ENCODE measurements around the gene KLF11.

Gene KLF11

DNA sequence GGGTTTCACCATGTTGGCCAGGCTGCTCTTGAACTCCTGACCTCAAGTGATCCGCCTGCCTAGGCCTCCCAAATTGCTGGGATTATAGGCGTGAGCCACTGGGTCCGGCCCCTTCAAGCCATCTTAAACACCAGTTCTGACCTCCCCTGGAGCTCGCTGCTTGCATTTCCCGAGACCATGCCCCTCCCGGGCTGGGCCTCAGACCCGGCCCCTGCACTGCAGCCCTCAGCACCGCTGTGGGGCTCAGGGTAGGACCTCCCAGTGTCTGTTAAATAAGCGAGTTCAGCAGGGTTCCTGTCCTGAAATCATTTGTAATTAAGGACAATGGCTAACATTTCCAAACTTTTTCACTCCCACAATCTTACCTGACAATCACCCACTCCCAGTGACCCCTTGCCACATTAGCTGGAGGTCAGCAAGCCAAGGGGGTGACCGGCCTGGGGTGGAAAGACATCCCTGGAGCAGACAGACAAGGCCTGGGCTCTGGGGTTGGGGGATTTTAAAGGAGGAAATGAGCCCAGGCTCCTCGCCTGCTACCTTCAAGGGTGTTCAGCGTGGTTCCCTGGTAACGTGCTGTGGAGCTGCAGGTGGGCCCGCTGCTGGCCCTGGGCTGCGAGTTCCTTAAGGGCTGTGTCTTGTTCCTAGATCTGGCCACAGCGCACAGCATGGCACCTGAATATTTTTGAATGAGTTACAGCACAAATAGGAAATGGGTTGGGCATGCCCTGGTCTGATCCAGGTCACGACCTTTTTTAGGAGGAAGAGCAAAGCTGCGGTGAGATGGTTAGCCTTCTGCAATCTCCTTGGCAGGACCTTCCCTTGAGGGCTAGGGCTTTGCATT lies 21.8 kb downstream of the KLF11 start:
- DNase-seq (ENCODE audit: extremely low spot score), result no peak
- TF ChIP-seq FOXK2 (IDR thresholded peaks at IDR 0.05) (no peak), ZNF384 (IDR thresholded peaks at IDR 0.05) (no peak)
- CTCF ChIA-PET, result interaction anchor here (1.0 kb wide), 1 partner anchor 18 kb away, joined by 3 read pairs; no protein-coding TSS in a partner anchor
- POLR2A ChIA-PET, result no interaction called here

DNA sequence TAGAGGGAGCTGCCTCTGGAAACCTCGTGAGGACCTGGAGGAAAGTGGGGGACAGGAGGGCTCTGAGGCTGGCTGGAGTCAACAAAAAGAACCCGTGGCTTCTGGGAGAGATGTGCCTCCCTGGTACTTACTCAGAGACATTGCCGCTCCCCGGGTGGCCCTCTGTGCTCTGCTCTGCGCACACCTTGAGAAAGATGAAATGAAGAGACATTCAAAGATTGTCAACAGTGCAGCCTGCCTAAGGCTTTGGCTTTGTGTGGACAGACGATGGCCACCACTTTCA lies 22.4 kb downstream of the KLF11 start:
- ChIA-PET CTCF (interaction anchor here (1.0 kb wide), 1 partner anchor 18 kb away, joined by 3 read pairs; no protein-coding TSS in a partner anchor), POLR2A (no interaction called here)
- DNase-seq (ENCODE audit: extremely low spot score), result no peak
- TF ChIP-seq FOXK2 (IDR thresholded peaks at IDR 0.05) (no peak), SUZ12 (IDR thresholded peaks at IDR 0.05) (no peak)

DNA sequence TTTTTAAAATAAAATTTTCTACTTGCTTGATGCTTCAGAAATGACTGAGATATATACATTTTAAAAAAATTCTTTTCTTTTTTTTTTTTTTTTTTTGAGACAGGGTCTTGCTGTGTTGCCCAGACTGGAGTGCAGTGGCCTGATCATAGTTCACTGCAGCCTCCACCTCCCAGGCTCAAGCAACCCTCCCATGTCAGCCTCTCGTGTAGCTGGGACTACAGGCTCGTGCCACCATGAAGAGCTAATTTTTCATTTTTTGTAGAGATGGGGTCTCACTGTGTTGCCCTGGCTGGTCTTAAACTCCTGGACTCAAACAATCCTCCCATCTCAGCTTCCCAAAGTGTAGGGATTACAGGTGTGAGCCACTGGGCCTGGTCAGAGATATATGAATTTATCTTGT lies 24.0 kb downstream of the KLF11 start:
- ChIA-PET CTCF (interaction anchor here (0.6 kb wide), 1 partner anchor 11 kb away, joined by 3 read pairs; no protein-coding TSS in a partner anchor), POLR2A (no interaction called here)
- TF ChIP-seq ZNF384 (IDR thresholded peaks at IDR 0.05) (no peak), CTBP1 (IDR thresholded peaks at IDR 0.05; ENCODE audit: borderline replicate concordance) (no peak), HDGF (IDR thresholded peaks at IDR 0.05; ENCODE audit: borderline replicate concordance) (no peak), L3MBTL2 (conservative IDR thresholded peaks at IDR 0.05) (no peak), BHLHE40 (IDR thresholded peaks at IDR 0.05; ENCODE audit: borderline replicate concordance) (no peak), FOXA1 (IDR thresholded peaks at IDR 0.05) (no peak)
- DNase-seq (ENCODE audit: extremely low spot score), result no peak

DNA sequence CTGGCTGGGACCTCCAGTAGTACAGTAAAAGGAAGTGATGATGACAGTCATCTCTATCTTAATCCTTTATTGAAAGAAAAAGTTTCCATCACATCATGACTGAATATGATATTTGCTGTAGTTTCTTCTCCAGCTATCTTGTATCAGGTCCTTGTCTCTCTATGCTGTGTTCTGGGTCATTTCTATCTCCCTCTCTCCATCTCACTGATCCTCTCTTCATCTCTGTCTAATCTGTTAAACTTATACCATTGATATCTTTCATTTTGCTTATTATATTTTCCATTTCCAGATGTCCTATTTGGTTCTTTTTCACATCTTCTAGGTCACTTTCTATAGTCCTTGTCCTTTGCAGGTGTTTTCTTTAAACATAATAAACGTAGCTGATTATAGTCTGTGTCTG lies 24.5 kb downstream of the KLF11 start:
- no peak for DNase-seq (ENCODE audit: extremely low spot score)
- POLR2A ChIA-PET, result no interaction called here
- CTCF ChIA-PET, result no interaction called here
- TF ChIP-seq, protein P1, sequence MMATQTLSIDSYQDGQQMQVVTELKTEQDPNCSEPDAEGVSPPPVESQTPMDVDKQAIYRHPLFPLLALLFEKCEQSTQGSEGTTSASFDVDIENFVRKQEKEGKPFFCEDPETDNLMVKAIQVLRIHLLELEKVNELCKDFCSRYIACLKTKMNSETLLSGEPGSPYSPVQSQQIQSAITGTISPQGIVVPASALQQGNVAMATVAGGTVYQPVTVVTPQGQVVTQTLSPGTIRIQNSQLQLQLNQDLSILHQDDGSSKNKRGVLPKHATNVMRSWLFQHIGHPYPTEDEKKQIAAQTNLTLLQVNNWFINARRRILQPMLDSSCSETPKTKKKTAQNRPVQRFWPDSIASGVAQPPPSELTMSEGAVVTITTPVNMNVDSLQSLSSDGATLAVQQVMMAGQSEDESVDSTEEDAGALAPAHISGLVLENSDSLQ (IDR thresholded peaks at IDR 0.05), result no peak
- TF ChIP-seq HDGF (IDR thresholded peaks at IDR 0.05; ENCODE audit: borderline replicate concordance) (no peak), ARNT (IDR thresholded peaks at IDR 0.05) (no peak), CTBP1 (IDR thresholded peaks at IDR 0.05; ENCODE audit: borderline replicate concordance) (no peak), FOXM1 (IDR thresholded peaks at IDR 0.05; ENCODE audit: borderline replicate concordance) (no peak), BHLHE40 (IDR thresholded peaks at IDR 0.05; ENCODE audit: borderline replicate concordance) (no peak), TARDBP (IDR thresholded peaks at IDR 0.05) (no peak)

DNA sequence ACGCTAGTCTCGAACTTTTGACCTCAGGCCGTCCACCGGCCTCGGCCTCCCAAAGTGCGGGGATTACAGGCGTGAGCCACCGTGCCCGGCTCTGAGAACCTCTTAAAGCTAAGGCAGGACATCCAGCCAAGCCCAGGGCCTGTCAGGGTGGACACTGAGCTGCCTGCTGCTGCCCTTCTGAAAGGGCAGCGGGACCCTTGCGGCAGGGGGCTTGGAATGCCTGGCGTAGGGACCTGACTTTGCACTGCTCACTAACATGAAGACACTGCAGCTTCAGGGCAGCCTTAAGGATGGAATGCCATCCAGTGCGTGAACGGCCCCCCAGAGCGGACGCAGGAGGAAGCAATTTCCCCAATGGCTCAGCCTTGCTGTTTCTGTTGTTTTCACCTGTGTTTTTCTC lies 27.8 kb downstream of the KLF11 start:
- ChIA-PET POLR2A (no interaction called here), CTCF (interaction anchor here (0.6 to 4.4 kb wide), 7 partner anchors 14 to 649 kb away, joined by 3 to 46 read pairs (median 7); no protein-coding TSS in a partner anchor)
- TF ChIP-seq, protein P1 (IDR thresholded peaks at IDR 0.05), result no peak
- TF ChIP-seq L3MBTL2 (conservative IDR thresholded peaks at IDR 0.05) (no peak), LEF1 (IDR thresholded peaks at IDR 0.05; ENCODE audit: borderline replicate concordance) (no peak), ARNT (IDR thresholded peaks at IDR 0.05) (no peak), FOXK2 (IDR thresholded peaks at IDR 0.05) (no peak)
- no peak for DNase-seq (ENCODE audit: extremely low spot score)

DNA sequence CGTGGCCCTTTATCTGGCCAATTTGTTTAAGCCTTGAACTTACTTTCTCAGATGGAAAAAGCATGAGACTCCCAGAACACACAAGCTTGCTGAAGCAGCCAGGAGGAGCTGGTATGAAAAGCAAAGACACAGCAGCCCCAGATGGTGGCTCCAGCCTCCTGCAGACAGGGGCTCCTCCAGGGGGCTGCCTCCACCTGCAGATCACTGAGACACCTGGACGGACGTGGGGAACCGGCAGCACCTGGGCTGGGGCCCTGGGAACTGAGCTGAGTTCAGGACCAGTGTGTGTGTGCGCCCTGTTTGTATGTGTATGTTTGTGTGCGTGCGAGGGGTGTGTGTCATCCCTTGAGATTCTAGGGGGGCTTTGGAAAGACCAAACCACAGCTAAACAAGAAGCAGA lies 28.2 kb downstream of the KLF11 start:
- DNase-seq (ENCODE audit: extremely low spot score), result no peak
- ChIA-PET POLR2A (interaction anchor here (0.9 to 2.2 kb wide), 6 partner anchors 14 to 363 kb away, joined by 3 to 7 read pairs (median 4); partner anchors contain the start of genes KLF11 and RRM2), CTCF (interaction anchor here (0.6 to 4.4 kb wide), 11 partner anchors 11 to 650 kb away, joined by 3 to 46 read pairs (median 6); no protein-coding TSS in a partner anchor)
- TF ChIP-seq FOXK2 (IDR thresholded peaks at IDR 0.05) (no peak), ELF4 (IDR thresholded peaks at IDR 0.05) (no peak), BHLHE40 (IDR thresholded peaks at IDR 0.05; ENCODE audit: borderline replicate concordance) (no peak), ZNF384 (IDR thresholded peaks at IDR 0.05) (no peak), FOXA1 (IDR thresholded peaks at IDR 0.05) (no peak), SUZ12 (IDR thresholded peaks at IDR 0.05) (no peak), LEF1 (IDR thresholded peaks at IDR 0.05; ENCODE audit: borderline replicate concordance) (no peak)

DNA sequence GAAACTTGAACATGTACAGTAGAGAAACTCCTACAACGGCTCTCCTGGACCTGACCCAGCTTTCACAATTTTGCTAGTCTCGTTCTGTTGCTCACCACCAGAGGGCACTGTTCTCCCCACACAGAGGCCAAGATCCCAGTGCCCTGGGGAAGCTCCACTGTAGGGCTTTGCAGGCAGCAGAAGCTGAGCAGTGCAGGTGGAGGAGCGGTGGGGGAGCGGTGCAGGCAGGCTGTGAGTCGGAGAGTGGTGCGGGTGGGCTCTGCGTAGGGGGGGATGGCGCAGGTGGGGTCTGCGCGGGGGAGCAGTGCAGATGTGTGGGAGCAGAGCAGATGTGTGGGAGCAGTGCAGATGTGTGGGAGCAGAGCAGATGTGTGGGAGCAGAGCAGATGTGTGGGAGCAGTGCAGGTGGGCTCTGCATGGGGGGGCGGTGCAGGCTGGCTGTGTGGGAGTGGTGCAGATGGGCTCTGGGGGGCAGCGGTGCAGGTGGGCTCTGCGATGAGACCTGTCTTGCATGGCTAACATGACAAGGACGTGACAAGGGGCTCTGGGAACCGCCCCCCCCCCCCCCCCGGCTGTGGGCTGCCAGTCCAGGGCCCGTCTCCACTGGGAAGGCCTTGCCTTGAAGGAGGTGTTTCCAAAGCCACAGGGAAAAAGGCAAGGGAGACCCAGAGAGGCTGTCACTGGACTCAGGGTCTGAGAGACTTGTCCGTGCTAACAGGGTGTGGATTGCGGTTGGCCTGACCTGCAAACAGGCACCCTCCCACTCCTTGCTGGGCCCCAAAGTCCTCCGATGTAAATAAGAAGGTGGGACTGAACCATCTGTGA lies 29.5 kb downstream of the KLF11 start:
- ChIA-PET POLR2A (interaction anchor here (1.0 to 2.2 kb wide), 5 partner anchors 12 to 50 kb away, joined by 3 to 7 read pairs (median 3); partner anchors contain the start of genes KLF11 and RRM2), CTCF (interaction anchor here (0.8 to 4.4 kb wide), 14 partner anchors 10 to 587 kb away, joined by 3 to 46 read pairs (median 5); no protein-coding TSS in a partner anchor)
- TF ChIP-seq SP1 (IDR thresholded peaks at IDR 0.05) (no peak), NFRKB (IDR thresholded peaks at IDR 0.05) (no peak), ZNF384 (IDR thresholded peaks at IDR 0.05) (no peak), ARNT (IDR thresholded peaks at IDR 0.05) (no peak), FOXA1 (IDR thresholded peaks at IDR 0.05) (no peak), SUZ12 (IDR thresholded peaks at IDR 0.05) (no peak), LEF1 (IDR thresholded peaks at IDR 0.05; ENCODE audit: borderline replicate concordance) (no peak), BHLHE40 (IDR thresholded peaks at IDR 0.05; ENCODE audit: borderline replicate concordance) (no peak), FOXM1 (IDR thresholded peaks at IDR 0.05; ENCODE audit: borderline replicate concordance) (no peak), ELF4 (IDR thresholded peaks at IDR 0.05) (no peak), L3MBTL2 (conservative IDR thresholded peaks at IDR 0.05) (no peak), FOXK2 (IDR thresholded peaks at IDR 0.05) (no peak), CTBP1 (IDR thresholded peaks at IDR 0.05; ENCODE audit: borderline replicate concordance) (no peak), HDGF (IDR thresholded peaks at IDR 0.05; ENCODE audit: borderline replicate concordance) (no peak)
- TF ChIP-seq, protein P1 (IDR thresholded peaks at IDR 0.05), result no peak
- peak; percentile 90 for DNase-seq (ENCODE audit: extremely low spot score)

All from HEK293T (cell line).